NCI-H1417 (cell line): ENCODE results near the gene RSL1D1.

Source experiments
- DNase-seq, 3 experiments: peaks; one replicate each; lab custom pipeline; 2025; lab: John Stamatoyannopoulos, UW

Gene RSL1D1

GRCh38 chr16:11851294-11852091, at the start of gene RSL1D1:
TSS of gene RSL1D1 (minus strand) at chr16:11851542. CDS start at chr16:11851512, 30 bp downstream.
- DNase-seq: peak; percentile 83 to 96 (median 92)

GRCh38 chr16:11901091-11901490, 49.7 kb upstream of the RSL1D1 start:
- DNase-seq: no peak

GRCh38 chr16:11896486-11897176, 45.3 kb upstream of the RSL1D1 start:
- no peak for DNase-seq

- no peak for DNase-seq
Observed at GRCh38 chr16:11893571-11893970, 42.2 kb upstream of the RSL1D1 start.

- DNase-seq: no peak
Observed at GRCh38 chr16:11892761-11893160, 41.4 kb upstream of the RSL1D1 start.

- DNase-seq: no peak
Observed at GRCh38 chr16:11890231-11890965, 39.1 kb upstream of the RSL1D1 start.

GRCh38 chr16:11886881-11887280, 35.5 kb upstream of the RSL1D1 start:
- no peak for DNase-seq

GRCh38 chr16:11884035-11884434, 32.7 kb upstream of the RSL1D1 start:
- no peak for DNase-seq

- DNase-seq: no peak
Observed at GRCh38 chr16:11880007-11880406, 28.7 kb upstream of the RSL1D1 start.

- DNase-seq: no peak
Observed at GRCh38 chr16:11877374-11877773, 26.0 kb upstream of the RSL1D1 start.

- no peak for DNase-seq
Observed at GRCh38 chr16:11876306-11876705, 25.0 kb upstream of the RSL1D1 start.

- no peak for DNase-seq
Observed at GRCh38 chr16:11875721-11876120, 24.4 kb upstream of the RSL1D1 start.

GRCh38 chr16:11871193-11871592, 19.9 kb upstream of the RSL1D1 start:
- DNase-seq: peak in 1 of 3 experiments; percentile 6

GRCh38 chr16:11870399-11870798, 19.1 kb upstream of the RSL1D1 start:
- no peak for DNase-seq

- no peak for DNase-seq
Observed at GRCh38 chr16:11869353-11870228, 18.2 kb upstream of the RSL1D1 start.

- no peak for DNase-seq
Observed at GRCh38 chr16:11868412-11868980, 17.2 kb upstream of the RSL1D1 start.

GRCh38 chr16:11862489-11862888, 11.1 kb upstream of the RSL1D1 start:
- DNase-seq: no peak

GRCh38 chr16:11857161-11857560, 5.8 kb upstream of the RSL1D1 start:
- no peak for DNase-seq

GRCh38 chr16:11852092-11852809, 909 bp upstream of the RSL1D1 start:
- peak in 1 of 3 experiments; percentile 64 for DNase-seq

- no peak for DNase-seq
Observed at GRCh38 chr16:11848842-11849241, 2.5 kb downstream of the RSL1D1 start.

- DNase-seq: no peak
Observed at GRCh38 chr16:11844499-11844898, 6.8 kb downstream of the RSL1D1 start.
